ENCODE results near the gene FOXN3. TPM values are rescaled to one million over a fixed set of nuclear protein-coding genes. Genes with fewer than 3 reads are reported as not detected.
A peak's percentile ranks its signal among the peaks of the same experiment; 100 is the strongest.
"Not testable (repeated sequence)": the region's sequence is repeated elsewhere in the genome, so short reads cannot be mapped to it uniquely, and the experiment has no call there.

FOXN3 gene
- total and polyA plus RNA-seq, 5 donors = 31.5 to 146 (median 119) TPM

- Histone ChIP-seq H3K4me3 (ENCODE audit: low read length) (no peak overlapping the region), H3K9me3 (ENCODE audit: control insufficient read depth, low read length) (no peaks in the 10 kb centered on the region), H3K27ac (ENCODE audit: low read length) (no peak overlapping the region), H3K4me1 (ENCODE audit: control insufficient read depth, insufficient read depth, low read length) (no peaks in the 10 kb centered on the region), H3K27me3 (ENCODE audit: control insufficient read depth, insufficient read depth) (no peaks in the 10 kb centered on the region)
- intact Hi-C loops (cut with DNase I) = no loop called here
- ATAC-seq (no peak), DNase-seq (no peak)
Measured at GRCh38 chr14:89114109-89114508, 302.9 kb downstream of the FOXN3 start.

- 93% methylated on average over 18 of the region's 18 CpGs for WGBS
- intact Hi-C loops (cut with DNase I) = no loop called here
- H3K27ac ChIP-seq (ENCODE audit: low read length) = no peak overlapping the region
- DNase-seq (no peak), ATAC-seq (no peak)
- H3K4me1 ChIP-seq (ENCODE audit: control insufficient read depth, insufficient read depth, low read length) = no peaks in the 10 kb centered on the region
- H3K27me3 ChIP-seq (ENCODE audit: control insufficient read depth, insufficient read depth) = no peaks in the 10 kb centered on the region
- no peak overlapping the region for H3K4me3 ChIP-seq (ENCODE audit: low read length)
- H3K9me3 ChIP-seq (ENCODE audit: control insufficient read depth, low read length) = no peaks in the 10 kb centered on the region
Measured at GRCh38 chr14:89112720-89113119, 304.3 kb downstream of the FOXN3 start.

- H3K27me3 ChIP-seq (ENCODE audit: control insufficient read depth, insufficient read depth); intact Hi-C loops (cut with DNase I): not testable (repeated sequence)
Measured at GRCh38 chr14:89111766-89112543, 305.1 kb downstream of the FOXN3 start.

GRCh38 chr14:89111232-89111631 is 305.8 kb downstream of the FOXN3 start:
- intact Hi-C loops (cut with DNase I); H3K27ac ChIP-seq (ENCODE audit: low read length); ATAC-seq; H3K27me3 ChIP-seq (ENCODE audit: control insufficient read depth, insufficient read depth); H3K9me3 ChIP-seq (ENCODE audit: control insufficient read depth, low read length); H3K4me1 ChIP-seq (ENCODE audit: control insufficient read depth, insufficient read depth, low read length); DNase-seq; H3K4me3 ChIP-seq (ENCODE audit: low read length): not testable (repeated sequence)
- 91% methylated on average over 12 of the region's 13 CpGs for WGBS

More at GRCh38 chr14:89111766-89112543, 305.1 kb downstream of the FOXN3 start:
- peak in 1 of 3 donors; percentile 60 for DNase-seq
- ATAC-seq; H3K4me1 ChIP-seq (ENCODE audit: control insufficient read depth, insufficient read depth, low read length); H3K4me3 ChIP-seq (ENCODE audit: low read length); H3K9me3 ChIP-seq (ENCODE audit: control insufficient read depth, low read length); H3K27ac ChIP-seq (ENCODE audit: low read length): not testable (repeated sequence)
- WGBS = 86% methylated on average over 25 of the region's 25 CpGs

- no peaks in the 10 kb centered on the region for H3K27me3 ChIP-seq (ENCODE audit: control insufficient read depth, insufficient read depth)
- no peaks in the 10 kb centered on the region for H3K9me3 ChIP-seq (ENCODE audit: control insufficient read depth, low read length)
- no peaks in the 10 kb centered on the region for H3K4me1 ChIP-seq (ENCODE audit: control insufficient read depth, insufficient read depth, low read length)
- DNase-seq = no peak
- no peak overlapping the region for H3K27ac ChIP-seq (ENCODE audit: low read length)
- intact Hi-C loops (cut with DNase I) = no loop called here
- no peak overlapping the region for H3K4me3 ChIP-seq (ENCODE audit: low read length)
- ATAC-seq = no peak
- WGBS = 92% methylated on average over 9 of the region's 9 CpGs
Measured at GRCh38 chr14:89110110-89110509, 306.9 kb downstream of the FOXN3 start.

- Histone ChIP-seq H3K27ac (ENCODE audit: low read length) (no peak overlapping the region), H3K4me3 (ENCODE audit: low read length) (no peak overlapping the region), H3K27me3 (ENCODE audit: control insufficient read depth, insufficient read depth) (no peaks in the 10 kb centered on the region), H3K9me3 (ENCODE audit: control insufficient read depth, low read length) (no peaks in the 10 kb centered on the region), H3K4me1 (ENCODE audit: control insufficient read depth, insufficient read depth, low read length) (no peaks in the 10 kb centered on the region)
- 93% methylated on average over 4 of the region's 4 CpGs for WGBS
- no peak for DNase-seq
- intact Hi-C loops (cut with DNase I) = no loop called here
- ATAC-seq = no peak
Measured at GRCh38 chr14:89108608-89109007, 308.4 kb downstream of the FOXN3 start.

GRCh38 chr14:89107626-89108025 is 309.4 kb downstream of the FOXN3 start:
- DNase-seq = no peak
- Histone ChIP-seq H3K9me3 (ENCODE audit: control insufficient read depth, low read length) (no peaks in the 10 kb centered on the region), H3K4me3 (ENCODE audit: low read length) (no peak overlapping the region), H3K27ac (ENCODE audit: low read length) (no peak overlapping the region), H3K27me3 (ENCODE audit: control insufficient read depth, insufficient read depth) (no peaks in the 10 kb centered on the region), H3K4me1 (ENCODE audit: control insufficient read depth, insufficient read depth, low read length) (no peaks in the 10 kb centered on the region)
- intact Hi-C loops (cut with DNase I) = no loop called here
- WGBS = 67% methylated on average over 5 of the region's 5 CpGs
- no peak for ATAC-seq

Data from right cardiac atrium (tissue), 5 donors.